HK-2 (cell line): ENCODE measurements around the gene ATMIN.

Experiments used
- DNase-seq: peaks from one replicate; pipeline ENCODE4 v3.0.0-alpha.2; 2018; ENCODE audit not compliant: unreplicated experiment

The ATMIN gene

DNA sequence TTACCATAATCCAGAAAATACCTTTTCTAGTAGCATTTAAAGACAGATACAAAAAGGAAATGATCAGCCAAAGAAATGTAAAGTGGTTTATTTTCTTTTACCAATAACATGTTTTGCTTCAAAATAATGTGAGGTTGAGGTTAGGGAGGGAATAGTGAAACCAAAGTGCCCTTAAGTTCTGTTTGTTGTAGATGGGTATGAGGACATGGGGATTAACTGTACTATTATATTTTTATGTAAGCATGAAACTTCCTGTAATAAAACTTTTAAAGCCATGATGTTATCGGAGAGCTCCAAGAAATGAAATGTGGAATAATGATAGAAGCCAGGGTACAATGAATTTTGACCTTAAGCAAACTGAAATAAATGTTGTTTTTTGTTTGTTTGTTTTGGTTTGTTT is 31.5 kb downstream of the ATMIN start:
- DNase-seq = no peak

DNA sequence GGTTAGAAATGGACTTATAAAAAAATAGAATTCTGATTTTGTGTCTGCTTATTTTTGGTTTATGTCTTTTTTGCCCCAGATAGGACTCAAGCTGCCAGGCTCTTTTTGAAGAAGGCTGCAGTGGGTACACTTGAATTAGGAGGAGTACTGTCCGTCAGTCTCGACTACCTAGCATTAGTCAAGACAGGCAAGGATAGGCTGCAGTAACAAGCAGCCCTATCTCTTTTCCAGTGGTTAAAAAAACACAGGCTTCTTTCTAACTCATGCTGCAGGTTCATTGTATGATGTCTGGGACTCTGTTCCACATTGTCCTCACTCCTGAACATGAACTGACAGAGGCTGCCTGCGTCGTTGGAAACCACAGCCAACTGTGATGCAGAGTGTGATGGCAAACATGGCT is 33.4 kb downstream of the ATMIN start:
- DNase-seq = no peak

DNA sequence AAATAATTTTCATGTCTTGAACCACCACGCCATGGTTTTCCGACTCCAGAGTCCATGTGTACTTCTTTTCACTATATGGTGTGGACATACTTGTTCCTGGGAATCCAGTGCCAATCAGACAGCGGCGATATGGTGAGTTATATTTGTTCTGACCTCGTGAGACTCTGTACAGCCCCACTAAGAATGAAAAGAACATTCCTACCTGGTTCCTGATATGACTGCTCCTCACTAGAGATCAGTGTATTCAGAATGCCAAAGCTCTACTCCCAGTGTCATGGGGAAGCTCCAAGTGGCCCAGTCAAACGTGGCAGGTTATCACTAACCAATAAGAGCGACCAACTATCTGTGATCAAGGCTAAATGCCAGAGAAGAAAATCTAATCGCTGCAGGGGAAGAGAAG is 35.3 kb downstream of the ATMIN start:
- no peak for DNase-seq

DNA sequence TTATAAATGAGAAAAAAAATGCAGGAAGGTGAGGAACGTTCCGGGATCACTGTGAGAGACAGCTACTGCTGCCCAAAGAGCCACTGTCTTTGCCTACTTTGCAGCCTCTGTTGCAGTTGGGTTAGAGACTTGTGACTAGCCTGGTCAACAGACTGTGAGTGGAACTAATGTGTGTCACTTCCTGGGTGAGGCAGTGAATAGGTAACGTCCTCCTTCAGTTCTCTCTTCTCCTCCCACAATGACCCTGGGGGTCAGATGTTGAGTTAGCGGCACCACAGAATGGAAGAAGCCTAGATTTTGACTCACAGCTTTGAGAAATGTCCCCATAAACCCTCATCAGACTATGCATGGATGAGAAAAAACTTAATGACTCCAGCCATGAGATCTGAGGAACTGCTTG is 36.2 kb downstream of the ATMIN start:
- DNase-seq = peak; percentile 27

DNA sequence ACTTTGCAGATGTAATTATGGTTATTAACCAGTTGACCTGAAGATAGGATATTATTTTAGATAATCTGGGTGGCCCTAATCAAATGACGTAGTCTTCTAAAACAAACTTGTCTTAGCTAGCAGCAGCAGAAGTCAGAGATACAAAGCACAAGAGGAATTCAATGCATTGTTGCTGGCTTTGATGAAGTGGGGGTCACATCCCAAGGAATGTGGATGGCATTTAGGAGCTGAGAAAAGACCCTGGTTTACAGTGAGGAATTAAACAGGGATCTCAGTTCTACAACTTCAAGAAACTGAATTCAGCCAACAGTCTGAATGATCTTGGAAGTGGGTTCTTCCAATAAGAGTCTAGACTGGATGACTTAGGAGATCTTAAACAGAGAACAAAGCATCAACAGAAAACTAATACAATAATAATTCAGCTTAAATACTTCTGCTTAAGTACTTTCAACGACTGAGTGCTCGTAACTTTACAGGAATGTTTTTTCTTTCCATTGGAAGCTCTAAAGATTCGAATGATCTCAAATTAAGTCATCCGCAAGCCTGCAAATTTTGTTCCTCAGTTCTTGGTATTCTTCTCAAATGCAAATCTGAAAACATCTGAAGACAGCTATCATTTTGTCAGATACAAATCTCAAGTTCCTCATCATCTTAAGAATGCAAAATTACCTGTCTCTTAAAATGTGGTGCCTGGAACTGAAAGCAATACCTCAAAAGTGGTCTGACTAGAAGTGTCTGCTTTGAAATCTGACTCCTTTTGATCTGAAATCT is 38.1 kb downstream of the ATMIN start:
- no peak for DNase-seq

DNA sequence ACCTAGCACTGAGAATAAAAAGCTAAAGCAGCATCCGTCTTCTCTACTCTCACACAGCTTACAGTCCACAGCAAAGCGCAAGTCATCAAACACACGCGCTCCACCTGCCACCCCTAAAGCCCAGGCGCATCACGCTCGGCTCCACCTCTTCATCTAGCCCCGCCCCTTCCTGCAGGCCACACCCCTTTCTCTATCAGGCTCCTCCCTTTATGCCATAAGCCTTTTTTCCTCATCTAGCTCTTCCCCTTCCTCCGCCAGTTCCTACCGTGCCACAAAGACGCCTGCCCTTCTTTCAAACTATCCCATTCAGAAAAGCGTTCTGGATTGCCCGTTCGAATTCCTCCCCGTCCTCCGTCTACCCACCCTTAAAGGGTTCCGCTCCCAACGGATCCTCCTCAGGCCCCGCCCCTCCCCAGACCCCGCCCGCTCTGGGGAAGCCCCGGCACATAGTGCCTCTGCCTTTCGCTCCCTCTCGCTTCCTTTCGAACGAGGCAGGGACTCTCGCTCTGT is 41.0 kb downstream of the ATMIN start:
- peak; percentile 88 for DNase-seq

DNA sequence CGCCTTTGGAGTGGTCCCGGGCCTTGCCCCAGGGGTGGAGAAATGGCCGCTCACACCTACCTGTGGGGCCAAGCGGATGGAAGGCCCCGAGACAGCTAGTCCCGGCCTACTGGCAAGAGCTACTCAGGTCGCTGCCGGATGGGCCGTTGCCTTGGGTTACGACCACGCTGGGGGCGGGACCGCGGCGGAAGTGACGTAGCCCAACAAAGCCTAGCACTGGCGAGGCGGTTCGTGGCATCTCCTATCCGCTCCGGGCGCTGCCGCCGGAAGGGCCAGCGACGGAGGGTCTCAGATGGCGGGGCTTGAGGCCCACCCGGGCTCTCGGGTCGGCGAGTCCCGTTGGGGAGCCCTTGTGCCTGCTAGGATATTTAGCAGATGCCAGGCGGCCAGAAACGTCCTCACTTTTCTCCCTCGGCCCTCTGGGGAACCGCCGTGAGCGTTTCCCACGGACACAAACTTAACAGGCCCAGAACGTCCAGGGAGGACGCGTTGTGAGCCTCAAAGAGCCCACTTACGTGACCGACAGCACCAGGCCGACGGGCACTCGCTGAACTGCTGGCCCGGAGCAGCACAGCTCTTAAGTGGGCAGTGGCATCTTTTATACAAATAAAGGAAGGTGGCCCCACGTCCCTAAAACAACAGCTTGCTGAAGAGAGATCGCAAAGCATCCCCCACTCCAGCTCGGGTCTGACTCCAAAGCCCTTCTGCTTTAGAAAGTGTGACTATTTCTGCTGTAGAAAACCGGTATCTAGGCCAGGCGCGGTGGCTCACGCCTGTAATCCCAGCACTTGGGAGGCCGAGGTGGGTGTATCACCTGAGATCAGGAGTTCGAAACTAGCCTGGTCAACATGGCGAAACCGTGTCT is 41.7 kb downstream of the ATMIN start, which contains the start of gene C16orf46:
Gene C16orf46, minus strand, starts transcription at position 163 of the 865 bp plus-strand sequence. CDS start 13,283 bp downstream, outside the sequence.
- DNase-seq = peak; percentile 98

DNA sequence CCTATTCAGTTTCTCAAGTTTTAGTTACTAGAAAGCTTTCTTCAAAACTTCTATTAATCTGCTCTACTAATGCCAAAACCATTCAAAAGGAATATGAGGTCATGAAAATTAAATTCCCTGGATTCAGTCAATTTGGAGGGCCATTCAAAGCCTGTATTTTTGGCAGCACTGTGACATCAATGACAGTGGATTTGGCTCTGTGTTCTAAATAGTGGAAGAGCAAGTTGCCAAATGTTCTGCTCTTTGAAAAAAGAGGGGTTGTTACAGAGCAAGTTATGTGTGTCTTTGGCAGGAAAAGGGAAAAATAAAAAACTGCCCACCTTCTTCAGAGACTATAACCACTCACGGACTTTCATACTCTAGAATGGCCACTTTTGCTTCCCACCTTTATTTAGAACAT is 44.6 kb downstream of the ATMIN start:
- DNase-seq = no peak

DNA sequence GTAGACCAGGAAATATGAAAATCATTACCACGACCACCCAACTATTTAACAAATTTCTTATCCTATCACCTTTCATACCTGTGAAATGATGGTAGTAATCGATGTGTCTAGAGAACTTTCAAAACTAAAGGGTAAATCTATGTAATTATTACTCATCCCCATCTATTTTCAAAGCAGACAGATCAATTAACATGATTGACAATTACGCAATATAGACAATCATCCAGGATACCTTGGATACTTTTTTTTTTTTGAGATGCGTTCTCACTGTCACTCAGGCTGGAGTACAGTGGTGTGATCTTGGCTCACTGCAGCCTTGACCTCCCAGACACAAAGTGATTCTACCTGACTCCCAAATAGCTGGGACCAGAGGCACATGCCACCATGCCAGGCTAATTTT is 45.4 kb downstream of the ATMIN start:
- DNase-seq = no peak

DNA sequence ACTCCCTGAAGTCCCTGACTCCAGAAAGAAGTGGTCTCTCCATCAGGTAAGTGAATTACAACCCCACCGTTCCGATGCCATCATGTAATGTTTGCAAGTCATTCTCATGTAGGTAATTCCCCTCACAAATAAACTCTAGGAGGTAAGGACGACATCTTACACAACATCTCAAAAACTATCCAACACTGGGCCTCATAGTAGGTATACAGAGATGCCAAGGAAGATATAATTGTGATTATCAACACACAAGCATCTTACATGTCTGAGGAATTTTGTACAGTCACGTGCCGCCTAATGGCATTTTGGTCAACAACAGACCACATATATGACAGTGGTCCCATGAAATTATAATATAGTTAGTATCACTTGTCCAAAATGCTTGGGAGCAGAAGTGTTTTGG is 53.2 kb downstream of the ATMIN start:
- DNase-seq = no peak

DNA sequence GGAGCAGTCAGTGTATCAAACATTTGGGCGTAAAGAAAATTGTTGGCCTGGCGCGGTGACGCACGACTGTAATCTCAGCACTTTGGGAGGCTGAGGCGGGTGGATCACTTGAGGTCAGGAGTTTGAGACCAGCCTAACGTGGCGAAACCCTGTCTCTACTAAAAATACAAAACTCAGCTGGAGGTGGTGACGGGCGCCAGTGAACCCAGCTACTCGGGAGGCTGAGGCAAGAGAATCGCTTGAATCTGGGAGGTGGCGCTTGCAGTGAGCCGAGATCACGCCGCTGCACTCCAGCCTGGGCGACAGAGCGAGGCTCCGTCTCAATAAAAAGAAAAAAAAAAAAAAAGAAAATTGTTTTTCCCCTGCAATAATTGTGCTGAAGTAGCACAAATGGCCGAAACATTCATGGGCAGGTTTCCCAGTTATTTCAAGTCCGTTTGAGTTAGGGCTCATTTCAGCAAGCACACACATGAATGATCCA is 59.2 kb downstream of the ATMIN start:
- DNase-seq = no peak

DNA sequence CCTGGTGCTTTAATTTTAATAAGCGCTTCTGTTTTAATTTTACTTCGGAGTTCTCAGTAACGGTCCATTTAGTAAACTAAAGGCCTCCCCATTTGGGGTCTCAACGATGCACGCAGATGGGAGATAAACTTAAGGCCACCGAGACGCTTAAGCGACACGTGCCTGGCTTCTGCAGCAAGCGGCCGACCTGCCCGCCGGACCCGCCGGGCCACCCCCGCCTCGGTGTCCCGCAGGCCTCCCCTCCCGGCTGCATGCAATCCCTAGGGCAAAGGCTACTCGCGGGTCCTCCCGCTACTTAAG is 60.0 kb downstream of the ATMIN start:
- no peak for DNase-seq

DNA sequence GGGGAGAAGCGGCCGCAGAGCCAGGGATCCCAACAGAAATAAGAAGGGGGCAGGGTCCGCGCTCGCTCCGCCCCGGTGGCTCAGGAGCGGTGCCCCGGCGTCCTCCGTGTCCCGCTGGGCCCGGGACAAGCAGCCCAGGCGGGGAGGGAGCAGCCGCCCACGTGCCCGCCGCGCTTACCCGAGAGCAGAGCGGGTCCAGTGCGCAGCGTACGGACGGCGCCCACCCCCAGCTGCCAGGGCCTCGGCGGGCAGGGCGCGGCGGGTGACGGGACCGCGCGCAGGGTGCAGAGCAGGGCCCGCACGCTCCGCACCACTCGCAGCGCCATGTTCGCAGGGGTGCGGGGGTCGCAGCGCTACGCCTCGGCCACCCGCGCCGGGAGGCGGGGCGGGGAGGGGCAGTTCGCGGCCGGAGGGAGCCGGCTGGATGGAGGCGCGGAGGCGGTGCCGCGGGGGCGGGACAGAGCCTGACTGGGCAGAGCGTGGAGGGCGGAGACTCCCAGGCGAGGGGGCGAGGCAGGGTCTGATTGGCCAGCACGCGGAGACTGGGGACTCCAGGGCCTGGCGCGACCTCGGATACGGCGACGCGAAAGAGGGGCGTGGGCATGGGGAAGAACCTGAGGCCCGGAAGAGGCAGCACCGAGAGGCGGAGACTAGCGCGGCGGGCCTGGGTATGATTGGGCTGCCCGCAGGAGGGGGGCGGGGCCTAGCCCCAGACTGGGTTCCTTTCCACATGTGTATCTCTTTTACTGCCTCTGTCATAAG is 60.5 kb downstream of the ATMIN start, which contains the start of gene GCSH:
Gene GCSH, minus strand, starts transcription at position 443 of the 762 bp plus-strand sequence. Its CDS starts 117 bp downstream, at position 326.
- peak; percentile 99 for DNase-seq

DNA sequence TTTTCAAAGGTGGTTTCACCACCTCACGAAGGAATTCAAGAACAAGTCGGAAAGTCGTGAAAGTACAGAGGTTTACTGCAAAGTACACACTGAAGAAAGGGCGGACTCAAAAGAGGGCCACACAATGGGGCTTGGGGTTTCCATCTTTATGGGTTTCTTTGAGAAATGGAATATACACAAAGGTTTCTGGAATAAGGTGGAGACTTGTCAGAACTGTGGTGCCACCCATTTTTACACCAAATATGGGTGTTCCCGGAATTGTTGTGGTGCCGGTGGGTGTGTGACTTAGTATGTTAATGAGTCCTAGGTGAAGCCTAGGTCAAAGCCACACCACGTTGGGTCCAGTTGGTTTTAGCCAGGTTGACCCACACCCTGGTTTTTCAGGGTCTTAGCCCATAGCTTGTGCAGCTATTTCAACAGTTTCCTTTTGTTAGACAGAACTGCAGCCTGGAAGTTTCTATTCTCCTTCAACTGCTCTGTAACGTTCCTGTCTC is 61.1 kb downstream of the ATMIN start:
- DNase-seq = no peak
